T follicular helper cell (primary cell): Measurements from ENCODE around the gene DHX8.

Experiments
- DNase-seq: peaks from one replicate; pipeline ENCODE4 v3.0.0-alpha.2; 2020; ENCODE audit warnings: low read depth

DHX8 gene

GRCh38 chr17:43547659-43548256, 64.0 kb downstream of the DHX8 start:
- DNase-seq = no peak

DNA sequence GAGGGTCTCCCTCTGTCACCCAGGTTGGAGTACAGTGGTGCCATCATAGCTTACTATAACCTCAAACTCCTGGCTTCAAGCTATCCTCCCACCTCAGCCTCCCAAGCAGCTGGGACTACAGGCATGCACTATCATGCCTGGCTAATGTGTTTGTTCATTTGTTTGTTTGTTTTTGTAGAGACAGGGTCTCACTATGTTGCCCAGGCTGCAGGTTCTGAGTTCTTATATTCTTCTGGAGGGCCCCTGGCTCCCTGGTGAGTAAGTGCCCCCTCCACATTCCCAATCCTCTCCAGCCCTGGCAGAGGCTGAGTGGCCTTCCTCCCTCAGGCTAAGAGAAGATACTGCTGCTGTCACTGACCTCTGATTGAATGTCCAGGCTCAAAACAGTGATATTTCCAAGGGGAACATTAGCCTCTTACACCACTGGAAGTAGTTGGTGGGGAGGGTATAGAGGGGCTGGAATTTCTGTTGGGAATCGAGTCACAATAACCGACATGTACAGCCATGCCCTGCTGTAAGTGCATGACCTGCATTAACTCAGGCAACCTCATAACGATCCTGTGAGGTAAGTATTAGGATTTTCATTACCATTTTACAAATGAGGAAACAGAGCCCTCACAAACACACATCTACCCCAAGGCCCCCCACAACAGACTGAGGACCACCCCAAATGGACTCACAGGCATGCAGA, 65.1 kb downstream of the DHX8 start:
- DNase-seq = no peak

DNA sequence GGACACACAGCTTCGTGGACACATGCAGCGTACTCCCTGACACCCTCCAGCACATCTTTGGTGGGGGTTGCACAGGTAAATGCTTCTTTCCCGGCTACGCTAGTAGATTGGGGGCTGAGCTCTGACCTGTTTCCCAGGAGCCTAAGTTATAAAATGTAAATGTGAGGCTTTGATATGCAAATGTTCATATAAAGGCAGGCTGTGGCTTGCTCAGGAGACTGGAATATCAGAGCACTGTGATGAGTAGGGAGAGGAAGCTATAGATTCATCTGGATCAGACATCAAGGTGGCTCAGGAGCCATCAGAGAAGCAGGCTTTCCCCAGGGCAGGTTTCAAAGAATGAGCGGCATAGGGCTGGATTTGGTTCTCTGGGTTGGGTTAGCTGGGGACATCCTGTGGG, 65.7 kb downstream of the DHX8 start:
- DNase-seq = no peak

DNA sequence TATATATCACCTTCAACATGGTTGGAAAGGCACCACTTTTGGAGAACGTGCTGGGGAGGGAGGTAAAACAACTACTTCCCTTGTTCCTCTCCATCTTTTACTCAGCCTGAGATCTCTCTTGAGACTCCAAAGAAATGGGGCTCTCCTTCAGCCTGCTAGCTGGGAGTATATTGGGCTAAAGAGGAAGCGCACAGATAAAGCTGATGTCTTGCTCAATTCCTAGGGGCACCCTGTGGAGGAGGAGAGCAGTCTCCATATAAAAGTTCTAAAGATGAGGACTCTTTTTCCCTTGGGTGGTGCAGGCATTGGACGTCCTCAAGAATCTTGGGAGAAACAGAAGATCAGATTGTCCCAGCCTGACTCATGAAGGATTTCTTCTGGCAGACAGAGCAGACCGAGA, 67.0 kb downstream of the DHX8 start:
- DNase-seq = no peak

DNA sequence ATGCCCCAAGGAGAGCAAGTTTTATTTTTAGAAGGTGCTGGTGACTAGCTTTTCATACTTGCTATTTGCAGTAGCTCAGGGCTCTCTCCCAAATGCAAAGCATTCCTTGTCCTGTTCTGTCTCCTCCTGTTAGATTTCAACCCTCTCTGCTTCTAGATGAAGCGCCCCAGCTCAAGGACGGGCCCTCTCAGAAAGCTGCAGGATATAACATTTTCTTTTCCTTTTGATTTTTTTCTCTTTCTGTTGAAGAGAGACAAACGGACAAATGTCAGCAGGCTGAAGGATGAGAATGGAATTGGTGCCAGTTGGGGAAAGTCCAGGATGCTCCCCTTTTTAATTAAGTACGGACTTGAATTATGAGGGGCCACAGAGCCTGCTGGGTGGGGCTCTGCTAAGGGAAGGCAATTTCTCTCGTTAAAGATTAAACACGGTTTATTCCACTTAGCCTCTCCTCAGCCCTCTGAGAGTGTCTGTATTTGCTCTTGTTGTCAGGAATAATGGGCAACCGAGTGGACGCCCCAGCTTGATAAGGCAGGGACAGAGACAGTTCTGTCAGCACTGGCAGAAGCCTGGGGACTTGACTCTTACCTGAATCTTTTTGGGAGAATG, 68.6 kb downstream of the DHX8 start:
- no peak for DNase-seq

- DNase-seq = no peak
Measured at GRCh38 chr17:43553573-43553972, 69.8 kb downstream of the DHX8 start.

GRCh38 chr17:43554857-43555256, 71.1 kb downstream of the DHX8 start:
- no peak for DNase-seq

- DNase-seq = no peak
Measured at GRCh38 chr17:43556292-43556691, 72.5 kb downstream of the DHX8 start.

GRCh38 chr17:43558805-43559160, 75.0 kb downstream of the DHX8 start:
- no peak for DNase-seq

GRCh38 chr17:43559161-43559816, 75.5 kb downstream of the DHX8 start:
- DNase-seq = no peak

DNA sequence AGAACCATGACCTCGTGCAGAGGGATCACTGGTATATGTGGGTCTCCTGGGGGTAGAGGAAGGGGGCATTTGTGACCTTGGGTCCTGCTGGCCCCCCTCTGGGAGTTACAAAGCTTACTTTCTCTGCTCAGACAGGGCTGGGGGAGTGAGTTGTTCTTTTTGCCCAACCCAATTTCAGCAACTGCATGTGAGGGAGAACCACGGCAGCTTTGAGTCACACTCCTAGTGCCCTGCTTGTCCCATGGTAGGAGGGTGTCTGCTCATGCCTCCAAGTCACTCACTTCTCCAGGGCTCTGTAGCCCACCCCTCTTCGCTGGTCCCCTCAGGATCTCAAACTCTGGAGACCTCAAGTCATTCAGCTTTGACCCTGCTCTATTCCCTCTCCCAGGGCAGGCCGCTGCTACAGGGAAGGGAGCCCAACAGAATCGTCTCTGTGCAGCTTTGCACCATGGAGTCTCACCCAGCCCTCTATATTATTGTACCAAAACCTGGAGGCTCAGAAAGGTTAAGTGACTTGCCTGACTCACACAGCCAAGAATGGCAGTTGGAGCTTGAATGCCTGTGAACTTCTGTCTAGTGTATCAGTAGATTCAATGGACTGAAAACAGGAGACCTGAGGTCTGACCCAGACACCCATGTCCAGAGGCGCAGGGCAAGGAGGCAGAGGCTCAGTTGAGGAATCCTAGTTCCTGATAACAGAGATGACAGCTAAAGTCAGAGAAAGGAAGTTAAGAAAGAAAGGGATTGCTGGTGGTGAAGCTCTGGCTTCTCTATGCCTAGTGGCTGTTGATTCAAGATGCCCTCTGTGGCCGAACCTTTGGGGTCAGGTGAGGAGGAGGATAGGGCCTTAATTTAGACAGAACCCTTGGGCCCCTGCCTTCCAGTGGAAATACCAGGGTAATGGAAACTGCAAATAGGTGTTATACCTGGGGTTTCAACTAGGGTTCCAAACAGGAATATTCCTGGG, 77.0 kb downstream of the DHX8 start:
- DNase-seq = no peak

DNA sequence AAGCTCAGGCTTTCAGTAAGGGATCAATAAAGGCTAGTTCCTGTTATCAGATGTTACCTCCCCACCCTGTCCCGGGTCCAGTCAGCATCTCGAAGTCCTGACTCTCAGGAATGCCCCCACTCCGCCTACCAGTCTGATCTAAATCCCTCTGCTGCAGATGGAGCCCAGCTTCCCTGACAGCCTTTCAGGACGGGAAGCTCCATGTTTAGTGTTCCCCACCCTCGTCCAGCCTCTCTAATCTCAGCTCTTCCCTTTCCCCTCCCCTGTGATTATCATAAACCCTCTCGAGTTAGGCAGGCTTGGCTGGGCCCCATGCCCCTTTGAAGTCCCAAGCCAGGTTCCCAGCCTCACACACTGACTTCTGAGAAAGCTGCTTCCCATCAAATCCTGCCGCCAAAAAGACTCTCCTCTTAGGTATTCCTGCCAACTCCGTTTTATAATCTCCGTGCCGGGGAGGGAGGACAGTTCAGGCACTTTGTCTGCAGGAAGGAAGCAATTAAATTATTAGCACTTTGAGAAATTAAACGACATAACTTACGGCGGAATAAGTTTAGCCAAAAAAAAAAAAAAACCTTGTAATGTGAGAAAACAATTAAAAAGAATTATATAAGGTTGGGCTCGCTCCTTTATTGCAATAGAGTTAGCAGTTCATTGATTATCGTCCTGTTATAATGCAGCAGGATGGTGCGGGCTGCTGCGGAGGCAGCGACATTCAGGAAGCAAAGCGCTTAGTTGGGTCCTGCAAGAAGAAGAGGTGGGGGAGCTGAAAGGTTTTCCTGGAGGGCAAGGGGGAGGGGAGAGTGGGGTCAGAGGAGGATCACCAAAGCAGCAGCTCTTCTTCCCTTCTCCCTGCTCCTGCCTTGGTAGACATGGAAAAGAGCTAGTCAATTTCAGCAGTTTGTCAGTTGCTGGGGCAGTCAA, 79.2 kb downstream of the DHX8 start:
- no peak for DNase-seq

DNA sequence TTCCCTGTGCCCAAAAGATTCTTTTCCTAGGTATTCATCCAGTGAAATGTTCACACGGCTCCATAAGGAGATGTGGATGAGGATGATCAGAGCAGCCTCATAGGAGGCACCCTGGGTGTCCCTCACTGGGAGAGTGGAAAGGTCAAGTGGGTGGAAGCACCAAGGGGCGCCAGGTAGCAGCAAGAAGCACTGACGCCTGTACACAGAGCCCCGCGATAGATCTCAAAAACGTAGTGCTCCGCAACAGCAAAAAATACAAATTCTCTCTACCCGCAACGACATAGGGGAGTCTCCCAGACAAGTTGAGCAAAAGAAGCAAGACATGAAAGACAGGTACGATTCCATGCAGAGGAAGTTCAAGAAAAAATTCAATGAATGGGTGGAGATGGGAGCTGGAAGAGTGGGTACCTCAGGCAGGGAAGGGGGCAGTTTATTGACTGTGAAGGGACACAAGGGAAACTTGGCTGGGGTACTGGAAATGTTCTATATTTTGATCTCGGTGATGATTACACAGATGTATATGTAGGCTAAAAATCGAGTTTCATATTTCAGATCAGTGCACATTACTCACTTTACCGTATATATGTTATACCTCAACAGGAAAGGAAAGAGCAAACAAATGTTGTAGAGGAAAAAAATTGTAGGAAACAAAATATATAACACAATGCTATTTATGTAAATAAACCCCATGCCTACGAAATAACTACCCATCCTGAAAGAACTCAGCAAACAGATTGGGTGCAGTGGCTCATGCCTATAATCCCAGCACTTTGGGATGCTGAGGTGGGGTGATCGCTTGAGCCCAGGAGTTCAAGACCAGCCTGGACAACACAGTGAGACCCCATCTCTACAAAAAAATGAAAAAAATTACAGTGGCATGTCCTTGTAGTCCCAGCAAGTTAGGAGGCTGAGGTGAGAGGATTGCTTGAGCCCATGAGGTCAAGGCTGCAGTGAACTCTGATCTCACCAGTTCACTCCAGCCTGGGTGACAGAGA, 80.1 kb downstream of the DHX8 start:
- no peak for DNase-seq

GRCh38 chr17:43568506-43569082, 84.8 kb downstream of the DHX8 start:
- DNase-seq = no peak

DNA sequence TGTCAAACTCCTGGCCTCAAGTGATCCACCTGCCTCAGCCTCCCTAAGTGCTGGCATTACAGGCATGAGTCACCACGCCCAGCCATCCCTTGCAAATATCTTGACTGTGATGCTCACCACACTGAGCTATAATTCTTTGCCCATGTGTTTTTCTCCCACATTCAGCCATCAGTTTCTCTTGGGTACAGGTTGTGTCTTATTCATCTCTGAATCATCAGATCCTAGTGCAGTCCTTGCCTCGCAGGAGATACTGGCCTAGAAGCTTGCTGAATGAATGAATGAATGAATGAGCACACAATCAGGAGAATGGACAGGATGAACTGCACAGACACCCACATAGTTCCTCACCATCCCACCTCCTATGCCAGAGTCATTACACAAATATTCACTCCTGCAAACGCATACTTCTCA, 86.7 kb downstream of the DHX8 start:
- no peak for DNase-seq

DNA sequence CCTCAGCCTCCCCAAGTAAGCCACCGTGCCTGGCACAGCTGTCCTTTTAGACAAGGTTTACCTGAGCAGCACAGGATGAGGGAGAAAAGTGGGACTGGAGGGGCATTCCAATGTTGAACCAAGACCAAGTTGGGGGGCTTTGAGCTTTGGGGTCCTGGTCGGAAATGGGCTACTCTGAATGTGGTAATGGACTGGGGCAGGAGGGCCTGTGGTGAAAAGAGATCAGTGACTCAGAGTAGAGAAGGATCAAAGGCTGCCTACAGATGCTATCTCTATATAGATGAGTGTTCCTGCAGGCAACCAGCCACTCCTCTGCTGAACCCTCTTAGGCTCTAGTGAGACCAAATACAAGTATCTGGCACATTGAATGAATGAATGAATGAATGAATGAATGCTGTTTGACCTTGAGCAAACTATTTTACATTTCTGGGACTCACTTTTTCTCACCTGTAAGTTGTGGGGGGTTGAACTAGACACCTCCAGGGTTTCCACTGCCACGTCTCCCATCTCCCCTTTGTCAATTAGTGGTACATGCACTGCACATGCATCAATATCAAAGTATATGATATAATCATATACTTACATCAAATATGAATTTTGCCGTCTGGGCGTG, 88.7 kb downstream of the DHX8 start:
- DNase-seq = no peak

- no peak for DNase-seq
Measured at GRCh38 chr17:43573579-43574321, 90.0 kb downstream of the DHX8 start.

DNA sequence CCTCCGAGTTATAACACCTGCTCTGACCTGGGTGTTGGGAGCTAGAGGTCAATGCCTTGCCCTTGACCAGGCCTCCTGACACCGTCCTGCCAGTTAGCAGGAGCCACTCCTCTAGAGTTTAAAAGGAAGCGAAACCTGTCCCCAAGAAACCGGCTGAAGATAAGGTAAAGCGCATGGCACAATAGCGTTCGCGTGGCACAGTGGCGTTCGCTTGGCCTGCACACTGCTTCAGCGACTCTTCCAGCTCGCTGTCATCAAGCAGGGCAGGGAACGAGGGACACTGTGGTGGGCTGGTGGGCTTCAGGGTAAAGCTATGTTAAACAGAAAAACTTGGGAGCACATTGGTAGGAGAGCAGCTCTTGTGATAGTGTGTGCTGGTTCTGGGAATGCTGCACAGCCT, 90.6 kb downstream of the DHX8 start:
- DNase-seq = no peak
